Fibroblast of the conjunctiva (primary cell): ENCODE data around the gene BAG3.
A peak's percentile ranks its signal among the peaks of the same experiment; 100 is the strongest.

ENCODE experiments used
- DNase-seq: peaks from one replicate; pipeline ENCODE4 v3.0.0-alpha.2; 2010; ENCODE audit warnings: low read depth

The BAG3 gene

GRCh38 chr10:119667562-119668328 is 16.6 kb downstream of the BAG3 start:
- DNase-seq = peak; percentile 88

GRCh38 chr10:119668461-119668860 is 17.3 kb downstream of the BAG3 start:
- no peak for DNase-seq

DNA sequence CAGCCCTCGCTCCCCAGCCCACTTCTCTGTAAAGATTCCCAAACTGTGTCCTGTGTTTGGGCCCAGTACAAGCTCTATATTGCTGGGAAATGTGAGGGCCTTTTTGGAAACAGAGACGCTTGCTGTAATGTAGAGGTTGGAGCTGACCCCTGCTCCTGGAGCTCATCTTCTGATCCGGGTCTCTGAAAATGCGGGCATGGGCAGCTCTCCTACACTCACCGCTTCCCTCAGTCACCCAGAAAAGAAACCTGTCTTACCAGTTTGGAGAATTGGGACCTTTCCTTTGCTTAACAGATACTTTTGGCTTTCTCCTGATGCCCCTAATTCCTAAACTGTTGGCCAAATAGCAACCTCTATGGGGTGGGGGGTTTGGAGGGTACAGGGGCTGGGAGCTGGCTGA is 18.2 kb downstream of the BAG3 start:
- no peak for DNase-seq

GRCh38 chr10:119669975-119670640 is 18.9 kb downstream of the BAG3 start:
- no peak for DNase-seq

DNA sequence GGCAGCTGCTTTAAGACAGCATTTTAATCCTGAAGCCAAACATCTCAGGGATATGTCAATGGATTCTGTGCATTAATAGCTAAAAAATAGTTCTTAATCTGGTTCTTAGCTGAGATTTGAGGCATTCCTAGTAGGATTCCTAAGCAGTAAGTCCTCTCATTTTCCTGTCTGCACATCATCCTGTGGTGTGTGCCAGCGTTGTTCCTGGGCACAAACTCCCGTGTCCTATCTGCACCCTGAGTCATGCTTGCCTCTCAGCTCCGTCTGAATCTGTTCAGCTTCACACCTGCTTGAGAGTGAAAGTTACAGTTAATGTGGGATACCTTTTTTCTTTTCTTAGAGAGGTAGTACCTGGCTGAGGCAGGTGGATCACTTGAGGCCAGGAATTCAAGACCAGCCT is 19.5 kb downstream of the BAG3 start:
- DNase-seq = no peak

DNA sequence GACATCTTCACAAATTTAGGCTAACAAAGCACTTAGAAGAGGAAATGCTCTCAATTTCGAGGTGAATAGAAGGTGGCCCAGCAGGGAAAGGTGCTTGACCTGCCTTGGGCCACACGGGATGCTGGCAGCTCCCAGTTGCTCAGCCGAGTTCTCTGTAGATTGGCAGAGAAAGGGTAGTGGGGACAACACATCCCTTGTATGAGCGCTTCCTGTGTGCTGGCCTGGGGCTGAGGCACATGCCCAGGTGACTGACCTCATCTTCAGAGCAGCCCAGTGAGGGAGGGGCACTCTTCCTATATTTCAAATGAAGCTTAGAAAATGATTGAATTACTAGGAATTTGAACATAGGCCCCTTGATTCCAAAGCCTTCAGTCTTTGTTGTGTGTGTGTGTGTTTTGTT is 20.2 kb downstream of the BAG3 start:
- DNase-seq = no peak

DNA sequence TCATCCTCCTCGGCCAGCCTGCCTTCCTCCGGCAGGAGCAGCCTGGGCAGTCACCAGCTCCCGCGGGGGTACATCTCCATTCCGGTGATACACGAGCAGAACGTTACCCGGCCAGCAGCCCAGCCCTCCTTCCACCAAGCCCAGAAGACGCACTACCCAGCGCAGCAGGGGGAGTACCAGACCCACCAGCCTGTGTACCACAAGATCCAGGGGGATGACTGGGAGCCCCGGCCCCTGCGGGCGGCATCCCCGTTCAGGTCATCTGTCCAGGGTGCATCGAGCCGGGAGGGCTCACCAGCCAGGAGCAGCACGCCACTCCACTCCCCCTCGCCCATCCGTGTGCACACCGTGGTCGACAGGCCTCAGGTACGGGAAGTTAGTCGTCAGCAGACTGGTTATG is 21.1 kb downstream of the BAG3 start:
- DNase-seq = no peak

- DNase-seq = no peak
Observed at GRCh38 chr10:119673271-119673670, 22.1 kb downstream of the BAG3 start.

DNA sequence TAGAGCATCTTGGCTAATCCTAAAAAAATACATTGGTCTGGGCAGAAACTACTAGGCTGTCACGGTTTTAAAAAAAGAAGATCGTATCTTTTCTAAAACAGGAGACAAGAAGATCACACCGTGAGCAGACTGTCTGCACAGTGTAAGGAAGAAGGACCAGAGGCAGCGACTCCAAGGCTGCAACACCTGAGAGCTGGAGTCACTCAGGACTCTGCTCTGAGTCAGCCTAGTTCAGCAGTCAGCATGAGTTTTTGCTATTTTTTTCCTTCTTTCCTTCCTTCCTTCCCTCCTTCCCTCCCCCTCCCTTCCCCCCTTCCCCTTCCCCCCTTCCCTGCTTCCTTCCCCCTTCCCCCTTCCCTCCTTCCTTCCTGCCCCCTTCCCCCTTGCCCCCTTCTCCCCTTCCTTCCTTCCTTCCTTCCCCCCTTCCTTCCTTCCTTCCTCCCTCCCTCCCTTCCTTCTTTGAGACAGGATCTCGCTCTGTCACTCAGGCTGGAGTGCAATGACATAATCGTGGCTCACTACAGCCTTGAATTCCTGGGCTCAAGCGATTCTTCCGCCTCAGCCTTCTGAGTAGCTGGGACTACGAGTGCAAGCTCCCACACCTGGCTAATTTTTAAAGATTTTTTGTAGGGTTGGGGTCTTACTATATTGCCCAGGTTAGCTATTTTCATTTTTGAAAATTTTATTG is 24.4 kb downstream of the BAG3 start:
- no peak for DNase-seq

DNA sequence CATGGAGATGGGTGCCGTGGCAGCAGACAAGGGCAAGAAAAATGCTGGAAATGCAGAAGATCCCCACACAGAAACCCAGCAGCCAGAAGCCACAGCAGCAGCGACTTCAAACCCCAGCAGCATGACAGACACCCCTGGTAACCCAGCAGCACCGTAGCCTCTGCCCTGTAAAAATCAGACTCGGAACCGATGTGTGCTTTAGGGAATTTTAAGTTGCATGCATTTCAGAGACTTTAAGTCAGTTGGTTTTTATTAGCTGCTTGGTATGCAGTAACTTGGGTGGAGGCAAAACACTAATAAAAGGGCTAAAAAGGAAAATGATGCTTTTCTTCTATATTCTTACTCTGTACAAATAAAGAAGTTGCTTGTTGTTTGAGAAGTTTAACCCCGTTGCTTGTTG is 25.9 kb downstream of the BAG3 start:
- no peak for DNase-seq

- no peak for DNase-seq
Observed at GRCh38 chr10:119677904-119678755, 26.9 kb downstream of the BAG3 start.

DNA sequence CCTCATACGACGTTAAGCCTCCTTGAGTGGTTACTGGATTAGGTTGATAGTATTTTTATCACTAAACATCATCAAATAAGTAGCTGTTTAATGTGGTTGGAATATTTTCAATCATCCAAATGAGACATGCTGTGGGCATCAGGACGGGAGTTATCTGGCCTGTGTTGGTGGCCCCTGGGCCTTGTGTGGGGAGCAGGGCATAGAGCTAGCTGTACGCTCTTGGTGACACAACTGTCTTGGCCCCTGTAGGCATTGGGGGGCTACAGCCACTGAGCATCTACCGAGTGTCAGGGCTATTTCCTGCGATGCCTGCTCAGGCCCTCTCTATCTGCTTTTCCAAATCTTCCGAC is 28.3 kb downstream of the BAG3 start:
- no peak for DNase-seq

GRCh38 chr10:119680050-119680449 is 28.9 kb downstream of the BAG3 start:
- DNase-seq = no peak

GRCh38 chr10:119680650-119681081 is 29.5 kb downstream of the BAG3 start:
- no peak for DNase-seq

- peak; percentile 68 for DNase-seq
Observed at GRCh38 chr10:119686465-119687191, 35.4 kb downstream of the BAG3 start.

DNA sequence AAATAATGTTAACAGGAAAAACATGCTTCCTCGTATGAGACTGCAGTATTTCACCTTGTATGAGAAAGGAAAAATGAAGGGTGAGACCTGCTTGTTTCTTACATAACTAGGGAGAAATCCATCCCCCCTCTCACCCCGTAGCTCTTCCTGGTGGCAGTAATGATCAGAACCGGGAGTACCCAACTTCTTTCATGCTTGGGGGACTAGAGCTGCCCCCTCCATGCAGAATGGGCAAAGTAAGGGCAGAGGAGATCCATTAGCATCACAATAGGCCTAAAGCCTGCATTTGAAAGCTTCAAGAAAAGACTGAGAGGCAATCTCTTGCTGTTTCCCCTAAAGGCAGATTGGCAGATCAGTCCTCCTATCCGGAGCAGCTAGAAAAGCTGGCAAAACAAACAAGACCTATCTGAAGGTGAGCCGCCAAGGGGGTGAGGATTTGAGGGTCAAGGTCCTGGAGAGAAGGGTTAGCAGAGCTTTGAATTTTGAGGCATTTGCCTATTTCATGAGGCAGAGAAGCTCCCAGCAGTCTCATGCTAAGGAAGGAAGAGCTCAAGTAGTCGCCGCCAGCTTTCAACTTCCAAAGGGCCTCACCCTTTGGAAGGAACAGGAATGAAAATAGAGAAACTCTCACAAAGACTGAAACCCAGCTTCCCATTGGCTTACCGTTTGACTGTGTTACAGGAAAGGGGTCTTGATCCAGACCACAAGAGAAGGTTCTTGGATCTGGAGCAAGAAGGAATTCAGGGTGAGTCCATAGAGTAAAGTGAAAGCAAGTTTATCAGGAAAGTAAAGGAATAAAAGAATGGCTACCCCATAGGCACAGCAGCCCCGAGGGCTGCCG is 36.2 kb downstream of the BAG3 start:
- DNase-seq = no peak

DNA sequence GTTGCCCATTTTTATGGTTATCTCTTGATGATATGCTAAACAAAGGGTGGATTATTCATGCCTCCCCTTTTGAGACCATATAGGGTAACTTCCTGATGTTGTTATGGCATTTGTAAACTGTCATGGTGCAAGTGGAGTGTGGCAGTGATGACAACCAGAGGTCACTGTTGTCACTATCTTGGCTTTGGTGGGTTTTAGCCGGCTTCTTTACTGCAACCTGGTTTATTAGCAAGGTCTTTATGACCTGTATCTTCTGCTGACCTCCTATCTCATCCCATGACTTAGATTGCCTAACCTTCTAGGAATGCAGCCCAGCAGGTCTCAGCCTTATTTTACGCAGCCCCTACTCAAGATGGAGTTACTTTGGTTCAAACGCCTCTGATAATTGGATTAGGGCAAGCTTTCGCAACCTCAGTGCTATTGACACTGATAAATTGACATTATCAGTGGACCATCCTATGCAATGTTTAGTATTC is 36.9 kb downstream of the BAG3 start:
- no peak for DNase-seq

DNA sequence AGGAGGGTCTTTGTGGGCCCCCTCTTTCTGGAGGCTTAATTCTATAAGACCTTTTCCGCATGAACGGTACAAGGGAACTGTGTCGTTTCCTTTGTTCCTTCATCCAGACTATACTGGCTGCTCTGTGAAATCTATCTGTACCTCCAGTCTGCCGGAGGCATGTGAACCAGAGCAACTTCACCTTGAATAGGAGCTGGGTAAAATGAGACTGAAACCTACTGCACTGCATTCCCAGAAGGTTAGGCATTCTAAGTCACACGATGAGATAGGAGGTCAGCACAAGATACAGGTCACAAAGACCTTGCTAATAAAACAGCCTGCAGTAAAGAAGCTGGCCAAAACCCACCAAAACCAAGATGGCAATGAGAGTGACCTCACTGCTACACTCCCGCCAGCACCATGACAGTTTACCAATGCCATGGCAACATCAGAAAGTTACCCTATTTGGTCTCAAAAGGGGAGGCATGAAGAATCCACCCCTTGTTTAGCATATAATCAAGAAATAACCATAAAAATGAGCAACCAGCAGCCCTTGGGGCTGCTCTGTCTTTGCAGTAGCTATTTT is 37.9 kb downstream of the BAG3 start:
- DNase-seq = no peak

- no peak for DNase-seq
Observed at GRCh38 chr10:119691726-119692125, 40.5 kb downstream of the BAG3 start.

DNA sequence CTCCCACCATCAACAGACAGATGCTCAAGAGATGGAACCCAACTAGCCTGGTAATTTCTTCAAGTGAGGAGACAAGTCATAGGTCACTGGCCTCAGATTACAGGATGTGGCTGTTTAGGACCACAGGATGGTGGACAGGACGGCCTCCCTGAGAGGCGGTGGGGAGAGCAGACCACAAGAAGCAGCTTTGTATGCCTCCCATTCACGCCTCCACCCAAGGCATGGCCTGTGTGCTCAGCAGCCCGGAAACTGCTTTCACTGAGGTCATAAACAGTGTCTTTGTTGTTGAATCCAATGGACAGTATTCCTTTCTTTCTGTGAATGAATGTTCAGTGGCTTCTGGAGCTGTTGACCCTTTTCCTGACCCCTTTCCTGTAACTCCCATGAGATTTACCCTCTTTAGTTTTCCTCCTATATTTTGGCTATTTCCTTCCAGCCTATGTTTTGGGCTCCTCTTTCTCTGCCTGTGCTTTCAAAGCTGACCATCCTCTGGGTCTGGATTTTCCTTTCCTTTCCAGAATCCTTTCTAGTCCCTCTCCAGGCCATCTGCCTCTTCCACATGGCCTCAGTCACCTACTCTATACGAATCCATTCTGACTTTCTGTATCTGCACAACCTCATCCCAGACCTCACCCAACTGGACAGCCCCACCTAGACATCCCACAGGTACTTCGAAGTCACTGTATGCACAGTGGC is 42.2 kb downstream of the BAG3 start:
- no peak for DNase-seq
